AG09309 (cell line): ENCODE data around the gene ZNF69.
"Not testable (repeated sequence)": the region's sequence is repeated elsewhere in the genome, so short reads cannot be mapped to it uniquely, and the experiment has no call there.

ENCODE experiments used
- DNase-seq: peaks from one replicate; pipeline ENCODE4 v3.0.0-alpha.2; 2010; ENCODE audit warnings: low read depth
- H3K4me3 ChIP-seq: 2 replicates; pipeline ENCODE4 v1.5.1; 2011; ENCODE audit warnings: mild to moderate bottlenecking, low read depth, low read length, moderate library complexity; ENCODE audit not compliant: control insufficient read depth
- TF ChIP-seq, protein P1 (sequence below): IDR thresholded peaks from 2 replicates; pipeline ENCODE4 v1.5.1; 2011; ENCODE audit warnings: mild to moderate bottlenecking, low read depth, low read length, inconsistent platforms; ENCODE audit not compliant: insufficient read depth, control insufficient read depth; ENCODE audit errors: missing control alignments

The ZNF69 gene

DNA sequence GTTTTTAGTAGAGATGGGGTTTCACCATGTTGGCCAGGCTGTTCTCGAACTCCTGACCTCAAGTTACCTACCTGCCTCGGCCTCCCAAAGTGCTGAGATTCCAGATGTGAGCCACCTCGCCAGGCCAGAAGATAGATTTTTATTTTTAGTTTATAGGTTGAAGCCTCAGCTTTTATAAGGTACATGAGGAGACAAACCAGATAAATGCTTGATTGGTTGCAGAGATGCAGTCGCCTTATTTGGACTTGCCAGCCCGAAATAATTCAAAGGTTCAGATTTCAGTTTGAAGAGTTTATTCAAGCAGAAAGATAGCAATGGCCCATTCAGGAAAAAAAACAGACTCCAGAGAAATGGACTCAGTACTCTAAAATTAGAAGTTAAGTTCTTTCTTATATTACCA lies 3.1 kb downstream of the ZNF69 start:
- H3K4me3 ChIP-seq = no peak overlapping the region
- DNase-seq = no peak
- TF ChIP-seq, protein P1, sequence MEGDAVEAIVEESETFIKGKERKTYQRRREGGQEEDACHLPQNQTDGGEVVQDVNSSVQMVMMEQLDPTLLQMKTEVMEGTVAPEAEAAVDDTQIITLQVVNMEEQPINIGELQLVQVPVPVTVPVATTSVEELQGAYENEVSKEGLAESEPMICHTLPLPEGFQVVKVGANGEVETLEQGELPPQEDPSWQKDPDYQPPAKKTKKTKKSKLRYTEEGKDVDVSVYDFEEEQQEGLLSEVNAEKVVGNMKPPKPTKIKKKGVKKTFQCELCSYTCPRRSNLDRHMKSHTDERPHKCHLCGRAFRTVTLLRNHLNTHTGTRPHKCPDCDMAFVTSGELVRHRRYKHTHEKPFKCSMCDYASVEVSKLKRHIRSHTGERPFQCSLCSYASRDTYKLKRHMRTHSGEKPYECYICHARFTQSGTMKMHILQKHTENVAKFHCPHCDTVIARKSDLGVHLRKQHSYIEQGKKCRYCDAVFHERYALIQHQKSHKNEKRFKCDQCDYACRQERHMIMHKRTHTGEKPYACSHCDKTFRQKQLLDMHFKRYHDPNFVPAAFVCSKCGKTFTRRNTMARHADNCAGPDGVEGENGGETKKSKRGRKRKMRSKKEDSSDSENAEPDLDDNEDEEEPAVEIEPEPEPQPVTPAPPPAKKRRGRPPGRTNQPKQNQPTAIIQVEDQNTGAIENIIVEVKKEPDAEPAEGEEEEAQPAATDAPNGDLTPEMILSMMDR = no peak

DNA sequence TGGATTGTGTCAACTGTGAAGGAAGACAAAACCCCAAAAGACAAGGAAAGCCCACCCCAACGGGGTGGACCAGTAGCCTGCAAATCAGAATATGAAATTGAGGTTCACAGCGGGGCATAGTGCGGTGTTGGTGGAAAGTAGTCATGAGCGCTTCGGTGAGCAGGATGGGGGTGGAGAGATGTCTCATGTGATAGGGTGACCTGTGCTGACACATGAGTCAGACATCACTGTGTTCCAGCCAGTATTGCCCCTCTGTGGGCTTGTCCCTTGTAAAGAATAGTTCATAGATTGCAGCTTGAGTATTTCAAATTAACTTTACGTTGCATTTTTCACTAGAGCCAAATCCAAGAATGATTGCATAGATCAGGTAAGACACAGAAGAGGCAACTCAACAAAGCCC lies 7.3 kb downstream of the ZNF69 start:
- DNase-seq = no peak
- TF ChIP-seq, protein P1 = no peak
- no peak overlapping the region for H3K4me3 ChIP-seq

DNA sequence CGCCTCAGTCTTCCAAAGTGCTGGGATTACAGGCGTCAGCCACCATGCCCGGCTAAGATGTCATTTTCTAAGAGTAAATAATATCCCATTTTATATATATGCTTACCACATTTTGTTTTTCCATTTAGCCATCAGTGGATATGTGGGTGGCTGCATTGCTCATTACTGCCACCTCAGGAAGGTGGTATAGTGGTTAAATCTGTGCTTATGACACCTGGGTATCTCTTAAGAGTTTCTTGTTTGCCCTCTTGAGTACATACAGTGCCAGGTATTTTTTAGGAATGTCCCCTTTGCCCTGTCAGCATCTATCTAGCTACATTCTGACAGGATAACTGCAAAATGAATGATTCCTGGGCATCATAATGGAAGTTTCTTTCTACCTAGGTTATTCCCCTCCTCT lies 14.6 kb downstream of the ZNF69 start:
- no peak overlapping the region for H3K4me3 ChIP-seq
- DNase-seq = no peak
- TF ChIP-seq, protein P1 = no peak

DNA sequence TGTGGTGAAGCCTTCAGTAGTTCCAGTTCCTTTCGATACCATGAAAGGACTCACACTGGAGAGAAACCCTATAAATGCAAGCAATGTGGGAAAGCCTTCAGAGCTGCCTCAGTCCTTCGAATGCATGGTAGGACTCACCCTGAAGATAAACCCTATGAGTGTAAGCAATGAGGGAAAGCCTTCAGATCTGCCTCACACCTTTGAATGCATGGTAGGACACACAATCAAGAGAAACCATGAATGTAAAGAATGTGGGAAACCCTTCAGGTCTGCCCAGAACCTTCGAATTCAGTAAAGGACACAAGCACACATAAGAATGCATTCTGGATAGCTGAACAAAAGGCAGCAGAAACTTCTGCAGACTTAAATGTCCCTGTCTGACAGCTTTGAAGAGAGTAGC lies 18.3 kb downstream of the ZNF69 start:
- no peak for DNase-seq
- TF ChIP-seq, protein P1 = no peak
- H3K4me3 ChIP-seq = no peak overlapping the region

DNA sequence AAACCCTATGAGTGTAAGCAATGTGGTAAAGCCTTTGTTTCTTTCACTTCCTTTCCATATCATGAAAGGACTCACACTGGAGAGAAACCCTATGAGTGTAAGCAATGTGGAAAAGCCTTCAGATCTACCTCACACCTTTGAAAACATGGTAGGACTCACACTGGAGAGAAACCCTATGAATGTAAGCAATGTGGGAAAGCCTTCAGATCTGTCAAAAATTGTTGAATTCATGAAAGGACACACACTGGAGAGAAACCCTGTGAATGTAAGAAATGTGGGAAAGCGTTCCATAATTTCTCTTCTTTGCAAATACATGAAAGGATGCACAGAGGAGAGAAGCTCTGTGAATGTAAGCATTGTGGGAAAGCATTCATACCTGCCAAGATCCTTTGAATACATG lies 24.4 kb downstream of the ZNF69 start:
- H3K4me3 ChIP-seq, DNase-seq: not testable (repeated sequence)

DNA sequence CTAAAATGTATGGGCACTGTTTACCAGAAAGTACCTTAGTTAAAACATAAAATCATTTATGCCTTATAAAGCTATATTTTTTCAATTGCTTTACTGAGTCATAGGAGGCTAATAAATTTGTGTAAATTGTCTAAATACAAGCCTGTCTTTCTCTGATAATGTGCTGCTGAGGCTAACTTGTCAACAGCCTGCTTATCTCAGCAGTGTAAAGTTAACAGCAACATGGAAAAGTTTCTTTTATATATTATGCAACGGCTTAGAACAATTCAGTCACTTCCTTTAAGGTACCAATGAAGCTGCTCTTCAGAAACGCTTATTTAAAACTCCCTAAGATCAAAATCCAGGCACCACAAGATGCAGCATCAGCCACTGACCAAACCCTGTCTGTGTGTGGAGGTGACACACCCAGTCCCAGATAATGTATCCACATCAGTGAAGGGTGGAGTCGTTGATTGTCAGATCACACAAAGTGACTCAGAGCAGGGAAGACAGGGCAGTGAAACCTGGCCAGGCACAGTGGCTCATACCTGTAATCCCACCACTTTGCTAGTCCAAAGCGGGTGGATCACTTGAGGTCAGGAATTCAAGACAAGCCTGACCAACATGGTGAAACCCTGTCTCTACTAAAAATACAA lies 27.0 kb downstream of the ZNF69 start:
- not testable (repeated sequence) for H3K4me3 ChIP-seq, DNase-seq

DNA sequence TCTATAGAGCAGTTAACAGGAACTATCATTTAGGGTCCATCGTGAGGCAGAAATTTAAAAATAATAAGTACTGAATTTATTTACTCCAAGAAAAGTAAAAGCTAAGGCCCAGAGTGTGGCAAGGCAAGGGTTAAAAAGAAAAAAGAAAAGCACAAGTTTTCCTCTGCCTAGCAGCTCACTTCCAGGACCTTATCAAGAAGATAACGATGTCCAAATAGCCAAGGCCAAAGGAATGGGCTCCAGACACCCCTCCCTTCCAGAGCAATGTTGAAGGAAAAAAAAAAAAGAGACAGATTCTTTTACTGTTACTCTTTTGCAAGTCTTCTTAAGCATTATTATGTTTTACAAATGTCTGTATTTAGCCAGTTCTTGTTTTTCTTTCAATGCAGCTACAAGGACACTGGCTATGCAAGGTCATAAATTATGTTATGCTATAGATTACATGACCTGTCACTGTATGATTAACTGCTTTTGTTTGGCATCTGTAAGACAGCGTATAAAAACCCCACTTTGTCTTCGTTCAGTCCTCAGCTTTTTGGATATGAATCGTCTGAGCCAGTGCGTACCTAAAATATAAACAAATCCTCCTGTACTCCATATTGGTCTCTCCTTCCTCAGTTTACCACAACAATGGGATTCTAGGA lies 34.4 kb downstream of the ZNF69 start:
- H3K4me3 ChIP-seq = no peak overlapping the region
- TF ChIP-seq, protein P1 = no peak
- DNase-seq = no peak
